Cardiac muscle cell (in vitro differentiated cells and primary cell): Measurements from ENCODE around the gene CDO1. TPM values are rescaled to one million over a fixed set of nuclear protein-coding genes. Genes with fewer than 3 reads are reported as not detected.

Source experiments
- DNase-seq, 2 donors: peaks; one replicate each; pipeline versions ENCODE4 v3.0.0 to v3.0.0-alpha.2; 2010 to 2017; ENCODE audit warnings: low read depth in 1 of 2, low spot score in 1 of 2
- H3K27ac ChIP-seq: fragments of 200-600 bp; sonication (generic); 2 replicates; pipeline ENCODE4 v1.5.1; 2016
- H3K27me3 ChIP-seq: fragments of 200-600 bp; sonication (generic); 2 replicates; pipeline ENCODE4 v1.6.0; 2016; ENCODE audit warnings: control low read depth
- H3K36me3 ChIP-seq: fragments of 200-600 bp; sonication (generic); 2 replicates; pipeline ENCODE4 v1.5.1; 2016; ENCODE audit warnings: control low read depth
- H3K4me1 ChIP-seq: fragments of 200-600 bp; sonication (generic); 2 replicates; pipeline ENCODE4 v1.8.1; 2017; ENCODE audit warnings: low read depth, mild to moderate bottlenecking, mixed run types
- H3K4me3 ChIP-seq: fragments of 200-600 bp; sonication (generic); 2 replicates; pipeline ENCODE4 v1.5.1; 2016; ENCODE audit warnings: mild to moderate bottlenecking
- H3K9me3 ChIP-seq: fragments of 200-600 bp; sonication (generic); 2 replicates; pipeline ENCODE4 v1.5.1; 2017; ENCODE audit warnings: low read depth, mild to moderate bottlenecking, control low read depth
- polyA plus RNA-seq: library from polyadenylated mRNA; unstranded; fragments of >200 nt; fragmentation: Nextera tagmentation; extraction: Ambion mirVana; gene quantifications from 2 replicates; pipeline ENCODE4 v1.2.1, GENCODE V29; 2016
- total RNA-seq: library from RNA; depleted of rRNA; stranded (reverse); fragments of >200 nt; gene quantifications from 2 replicates; pipeline ENCODE4 v1.2.3, GENCODE V29; 2016
- TF ChIP-seq, protein P1 (sequence below): IDR thresholded peaks from 2 replicates; pipeline ENCODE4 v1.5.1; 2012; ENCODE audit warnings: low read depth, mild to moderate bottlenecking, low read length

CDO1 gene
- total and polyA plus RNA-seq, 2 experiments from 2014 or later: 16.1 to 19.0 TPM

DNA sequence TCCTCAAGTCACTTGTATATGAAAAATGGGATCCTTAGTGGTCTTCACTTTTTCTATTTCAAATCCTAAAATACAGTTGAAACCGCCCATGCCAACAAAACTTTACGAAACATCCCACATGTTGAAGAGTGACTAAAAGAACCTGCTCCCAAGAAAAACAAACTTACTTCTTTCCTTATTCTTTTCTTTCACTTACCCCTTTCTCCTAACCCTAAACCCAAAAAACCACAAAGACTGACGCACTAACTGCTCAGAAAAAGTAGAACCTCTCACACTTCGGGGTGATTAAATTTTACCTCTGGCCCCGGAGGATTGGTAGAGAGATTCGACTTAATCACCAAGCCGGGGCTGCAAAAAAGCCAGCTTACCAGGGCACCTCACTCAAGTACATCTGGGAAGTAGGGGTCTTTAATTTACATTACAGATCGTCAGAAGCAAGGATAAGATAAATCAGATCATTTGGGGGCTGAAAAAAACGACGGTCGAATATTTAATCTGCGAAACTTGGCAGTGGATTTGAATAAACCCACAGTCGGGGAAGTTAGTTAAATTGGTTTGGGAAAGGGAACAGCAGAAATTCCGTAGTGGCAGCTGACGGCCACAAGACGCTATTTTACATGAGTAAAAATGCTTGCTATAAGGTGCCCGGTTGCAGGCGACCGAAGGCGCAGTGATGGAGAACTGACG, 1.3 kb downstream of the CDO1 start:
- Histone ChIP-seq H3K4me3 (peak overlapping the region; percentile 69), H3K36me3 (no peaks in the 10 kb centered on the region), H3K27ac (no peak overlapping the region), H3K9me3 (no peaks in the 10 kb centered on the region), H3K27me3 (peaks cover 25% of the 10 kb centered on the region), H3K4me1 (no peaks in the 10 kb centered on the region)
- peak; percentile 10 to 15 for DNase-seq
- TF ChIP-seq, protein P1, sequence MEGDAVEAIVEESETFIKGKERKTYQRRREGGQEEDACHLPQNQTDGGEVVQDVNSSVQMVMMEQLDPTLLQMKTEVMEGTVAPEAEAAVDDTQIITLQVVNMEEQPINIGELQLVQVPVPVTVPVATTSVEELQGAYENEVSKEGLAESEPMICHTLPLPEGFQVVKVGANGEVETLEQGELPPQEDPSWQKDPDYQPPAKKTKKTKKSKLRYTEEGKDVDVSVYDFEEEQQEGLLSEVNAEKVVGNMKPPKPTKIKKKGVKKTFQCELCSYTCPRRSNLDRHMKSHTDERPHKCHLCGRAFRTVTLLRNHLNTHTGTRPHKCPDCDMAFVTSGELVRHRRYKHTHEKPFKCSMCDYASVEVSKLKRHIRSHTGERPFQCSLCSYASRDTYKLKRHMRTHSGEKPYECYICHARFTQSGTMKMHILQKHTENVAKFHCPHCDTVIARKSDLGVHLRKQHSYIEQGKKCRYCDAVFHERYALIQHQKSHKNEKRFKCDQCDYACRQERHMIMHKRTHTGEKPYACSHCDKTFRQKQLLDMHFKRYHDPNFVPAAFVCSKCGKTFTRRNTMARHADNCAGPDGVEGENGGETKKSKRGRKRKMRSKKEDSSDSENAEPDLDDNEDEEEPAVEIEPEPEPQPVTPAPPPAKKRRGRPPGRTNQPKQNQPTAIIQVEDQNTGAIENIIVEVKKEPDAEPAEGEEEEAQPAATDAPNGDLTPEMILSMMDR: no peak

- H3K9me3 ChIP-seq: no peaks in the 10 kb centered on the region
- H3K4me3 ChIP-seq: no peak overlapping the region
- no peaks in the 10 kb centered on the region for H3K36me3 ChIP-seq
- H3K4me1 ChIP-seq: no peaks in the 10 kb centered on the region
- TF ChIP-seq, protein P1: no peak
- no peak for DNase-seq
- peaks cover 25% of the 10 kb centered on the region for H3K27me3 ChIP-seq
- no peak overlapping the region for H3K27ac ChIP-seq
Measured at GRCh38 chr5:115813719-115814118, 2.7 kb downstream of the CDO1 start.

DNA sequence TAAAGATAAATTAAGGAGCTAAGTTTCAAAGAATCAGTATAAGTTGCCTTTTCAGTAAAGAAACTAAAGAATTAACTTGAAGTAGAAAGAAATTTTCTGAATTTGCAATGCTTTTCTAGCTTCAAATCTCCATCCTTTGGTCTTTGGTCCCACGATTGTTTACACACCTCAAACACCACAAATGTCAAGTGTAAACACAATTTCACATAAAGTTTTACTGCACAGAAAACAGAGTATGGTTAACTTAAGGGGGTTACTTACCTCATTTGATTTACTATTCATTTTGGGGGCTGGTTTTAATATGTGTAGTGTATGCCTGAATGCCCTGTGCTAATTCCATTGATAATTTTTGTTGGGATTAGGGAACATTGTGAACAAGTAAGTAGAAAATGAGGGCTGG, 4.1 kb downstream of the CDO1 start:
- Histone ChIP-seq H3K4me1 (no peaks in the 10 kb centered on the region), H3K27me3 (peaks cover 25% of the 10 kb centered on the region), H3K27ac (no peak overlapping the region), H3K36me3 (no peaks in the 10 kb centered on the region), H3K9me3 (no peaks in the 10 kb centered on the region), H3K4me3 (no peak overlapping the region)
- no peak for DNase-seq
- TF ChIP-seq, protein P1: no peak

GRCh38 chr5:115811406-115811805, 5.1 kb downstream of the CDO1 start:
- Histone ChIP-seq H3K4me3 (no peak overlapping the region), H3K9me3 (no peaks in the 10 kb centered on the region), H3K27me3 (peaks cover 25% of the 10 kb centered on the region), H3K4me1 (no peaks in the 10 kb centered on the region), H3K27ac (no peak overlapping the region), H3K36me3 (no peaks in the 10 kb centered on the region)
- DNase-seq: no peak
- TF ChIP-seq, protein P1: no peak

DNA sequence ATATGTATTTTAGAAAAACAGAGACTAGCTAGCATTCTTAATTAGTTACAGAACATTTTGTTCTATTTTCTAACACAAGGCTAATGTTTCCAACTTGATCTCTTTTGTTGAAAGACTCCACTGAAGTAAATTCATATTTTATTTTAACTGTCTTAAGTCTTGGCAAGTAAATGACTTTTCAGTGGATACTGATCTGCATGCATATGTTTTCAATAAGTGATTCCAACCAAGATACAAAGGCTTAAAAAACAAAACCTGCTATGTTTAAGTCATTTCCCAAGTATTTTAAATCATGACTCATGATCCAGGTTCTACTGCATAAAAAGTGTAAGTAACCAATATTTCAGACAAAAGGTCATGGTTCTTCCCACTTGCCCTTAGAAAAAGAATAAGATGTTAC, 5.7 kb downstream of the CDO1 start:
- no peaks in the 10 kb centered on the region for H3K4me1 ChIP-seq
- no peak overlapping the region for H3K27ac ChIP-seq
- TF ChIP-seq, protein P1: no peak
- H3K36me3 ChIP-seq: no peaks in the 10 kb centered on the region
- DNase-seq: no peak
- H3K27me3 ChIP-seq: peaks cover 23% of the 10 kb centered on the region
- H3K4me3 ChIP-seq: no peak overlapping the region
- H3K9me3 ChIP-seq: no peaks in the 10 kb centered on the region
